ENCODE data around the gene LKAAEAR1. TPM values are rescaled to one million over a fixed set of nuclear protein-coding genes. Genes with fewer than 3 reads are reported as not detected.

LKAAEAR1 gene
- total and polyA plus RNA-seq, 2 of the 13 experiments (the other 11 are each of a cell fraction or from before 2014, with no cell fraction given): not detected

DNA sequence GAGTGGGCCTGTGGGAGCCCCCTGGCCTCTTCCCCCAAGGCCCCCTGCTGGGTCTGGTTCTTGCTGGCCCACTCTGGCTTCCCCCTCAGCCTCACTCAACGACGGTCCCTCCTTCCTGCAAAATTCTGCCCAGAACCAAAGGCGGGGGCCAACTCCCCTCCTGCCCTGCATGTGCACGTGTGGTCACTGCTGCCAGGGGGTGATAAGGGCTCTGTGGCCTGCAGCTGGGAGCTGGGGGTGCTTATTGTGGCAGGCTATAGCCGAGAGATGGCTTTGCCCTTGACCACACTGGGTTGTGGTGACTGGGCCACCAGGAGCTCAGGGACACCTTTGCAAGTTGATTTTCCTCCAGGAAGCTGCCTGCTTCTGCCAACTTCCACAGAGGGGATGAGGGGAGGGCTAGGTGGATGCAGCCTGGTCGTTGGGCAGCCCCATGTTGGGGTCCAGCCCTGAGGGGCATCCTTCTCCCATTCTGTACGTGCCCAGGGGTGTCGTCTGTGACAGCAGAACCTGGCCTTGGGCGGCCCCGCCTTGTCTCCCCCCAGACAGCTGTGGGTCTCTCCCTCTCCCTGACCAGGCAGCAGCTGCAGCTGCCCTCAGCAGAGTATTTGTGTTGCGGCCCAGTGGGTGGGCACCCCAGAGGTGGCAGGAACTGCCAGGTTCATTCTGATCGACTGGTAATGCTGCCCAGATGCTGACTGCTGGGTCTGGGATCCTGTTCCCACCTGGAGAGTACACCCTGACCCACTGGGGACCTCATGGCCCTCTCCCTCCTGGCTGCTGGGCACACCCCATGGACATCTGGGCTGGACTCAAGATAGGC, 15.6 kb downstream of the LKAAEAR1 start:
- H3K79me2 ChIP-seq (ENCODE audit: insufficient read depth, low read length): no peaks in the 10 kb centered on the region
- DNase-seq (ENCODE audit: low spot score) (no peak), FAIRE-seq (no peak), ATAC-seq (no peak)
- in situ Hi-C loops (cut with HindIII; ENCODE audit: extremely low pct_ligation_motif_present, low pct_unique_long_range_greater_than_20kb): no loop called here
- H4K20me1 ChIP-seq (ENCODE audit: insufficient read depth, low read length): peaks cover 3% of the 10 kb centered on the region; the same call in 1 of the 2 replicates
- no peaks in the 10 kb centered on the region for H3K36me3 ChIP-seq (replicated peaks in 1 of 2; ENCODE audit: control insufficient read depth in 1 of 2, insufficient read depth in 2 of 2, low read length in 2 of 2)
- 32% methylated on average over 10 of the region's 12 CpGs for WGBS (ENCODE audit: low lambda C conversion rate)
- peaks cover 3 to 11% of the 10 kb centered on the region in 2 experiments; a peak in 2 of 5 replicates for H3K27me3 ChIP-seq (ENCODE audit: control insufficient read depth in 1 of 2, insufficient read depth in 2 of 2, low read length in 2 of 2)
- no peak overlapping the region for H3K27ac ChIP-seq (ENCODE audit: extremely low read length, insufficient read depth, low read length)
- no peaks in the 10 kb centered on the region for H3K9me3 ChIP-seq (ENCODE audit: low read length)
- BruUV-seq (replicated peaks): no TSS peak
- intact Hi-C loops (cut with micrococcal nuclease; ENCODE audit: unreplicated experiment): loop anchor here (2.0 kb wide), 1 partner anchor 14 kb away; no protein-coding TSS in a partner anchor
- H3K4me1 ChIP-seq (ENCODE audit: insufficient read depth, low read length): peaks cover 47% of the 10 kb centered on the region
- H3K9ac ChIP-seq (ENCODE audit: insufficient read depth, low read depth, low read length): no peak overlapping the region
- H2AFZ ChIP-seq (ENCODE audit: low read length): no peak overlapping the region
- no peak overlapping the region for H3K4me2 ChIP-seq (ENCODE audit: low read depth, low read length)
- ChIA-PET POLR2A (interaction anchor here (1.0 to 1.9 kb wide), 2 partner anchors 14 to 18 kb away, joined by 3 to 8 read pairs; no protein-coding TSS in a partner anchor), CTCF (ENCODE audit: low intra/inter-chr PET ratio, low total read pairs) (interaction anchor here (1.3 to 1.6 kb wide), 3 partner anchors 14 to 531 kb away, joined by 3 to 13 read pairs (median 4); partner anchors contain the start of gene PTK6)
- no peak overlapping the region for H3K4me3 ChIP-seq (replicated peaks in 1 of 3; ENCODE audit: insufficient read depth in 1 of 3, low read depth in 2 of 3, low read length in 3 of 3)
- TF ChIP-seq THYN1 (CRISPR knock-in tag; IDR thresholded peaks at IDR 0.05; ENCODE audit: borderline replicate concordance, low read depth) (no peak), ZNF333 (CRISPR knock-in tag; IDR thresholded peaks at IDR 0.05; ENCODE audit: borderline replicate concordance) (0 out of 2 replicates have a peak, but pooled peaks have one; percentile 7), AHR (CRISPR knock-in tag; IDR thresholded peaks at IDR 0.05) (no peak), ZNF20 (CRISPR knock-in tag; IDR thresholded peaks at IDR 0.05) (no peak), FOXO1 (CRISPR knock-in tag; IDR thresholded peaks at IDR 0.05) (no peak), ZNF296 (CRISPR knock-in tag; conservative IDR thresholded peaks at IDR 0.05) (peak; percentile 68; the same call in 1 of the 2 replicates), MIXL1 (CRISPR knock-in tag; IDR thresholded peaks at IDR 0.05) (no peak), ERF (CRISPR knock-in tag; IDR thresholded peaks at IDR 0.05) (no peak), ZNF230 (CRISPR knock-in tag; IDR thresholded peaks at IDR 0.05) (no peak), ZFP37 (CRISPR knock-in tag; IDR thresholded peaks at IDR 0.05; ENCODE audit: borderline replicate concordance) (no peak)
- TF ChIP-seq, protein P1, sequence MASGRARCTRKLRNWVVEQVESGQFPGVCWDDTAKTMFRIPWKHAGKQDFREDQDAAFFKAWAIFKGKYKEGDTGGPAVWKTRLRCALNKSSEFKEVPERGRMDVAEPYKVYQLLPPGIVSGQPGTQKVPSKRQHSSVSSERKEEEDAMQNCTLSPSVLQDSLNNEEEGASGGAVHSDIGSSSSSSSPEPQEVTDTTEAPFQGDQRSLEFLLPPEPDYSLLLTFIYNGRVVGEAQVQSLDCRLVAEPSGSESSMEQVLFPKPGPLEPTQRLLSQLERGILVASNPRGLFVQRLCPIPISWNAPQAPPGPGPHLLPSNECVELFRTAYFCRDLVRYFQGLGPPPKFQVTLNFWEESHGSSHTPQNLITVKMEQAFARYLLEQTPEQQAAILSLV (CRISPR knock-in tag; IDR thresholded peaks at IDR 0.05; ENCODE audit: borderline replicate concordance): no peak
- TF ChIP-seq, protein P2, sequence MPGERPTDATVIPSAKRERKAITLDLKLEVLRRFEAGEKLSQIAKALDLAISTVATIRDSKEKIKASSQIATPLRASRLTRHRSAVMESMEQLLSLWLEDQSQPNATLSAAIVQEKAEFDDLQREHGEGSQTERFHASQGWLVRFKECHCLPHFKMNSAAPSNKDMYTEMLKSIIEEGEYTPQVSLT (CRISPR knock-in tag; IDR thresholded peaks at IDR 0.05; ENCODE audit: borderline replicate concordance, low read depth): no peak
- TF ChIP-seq, protein P3, sequence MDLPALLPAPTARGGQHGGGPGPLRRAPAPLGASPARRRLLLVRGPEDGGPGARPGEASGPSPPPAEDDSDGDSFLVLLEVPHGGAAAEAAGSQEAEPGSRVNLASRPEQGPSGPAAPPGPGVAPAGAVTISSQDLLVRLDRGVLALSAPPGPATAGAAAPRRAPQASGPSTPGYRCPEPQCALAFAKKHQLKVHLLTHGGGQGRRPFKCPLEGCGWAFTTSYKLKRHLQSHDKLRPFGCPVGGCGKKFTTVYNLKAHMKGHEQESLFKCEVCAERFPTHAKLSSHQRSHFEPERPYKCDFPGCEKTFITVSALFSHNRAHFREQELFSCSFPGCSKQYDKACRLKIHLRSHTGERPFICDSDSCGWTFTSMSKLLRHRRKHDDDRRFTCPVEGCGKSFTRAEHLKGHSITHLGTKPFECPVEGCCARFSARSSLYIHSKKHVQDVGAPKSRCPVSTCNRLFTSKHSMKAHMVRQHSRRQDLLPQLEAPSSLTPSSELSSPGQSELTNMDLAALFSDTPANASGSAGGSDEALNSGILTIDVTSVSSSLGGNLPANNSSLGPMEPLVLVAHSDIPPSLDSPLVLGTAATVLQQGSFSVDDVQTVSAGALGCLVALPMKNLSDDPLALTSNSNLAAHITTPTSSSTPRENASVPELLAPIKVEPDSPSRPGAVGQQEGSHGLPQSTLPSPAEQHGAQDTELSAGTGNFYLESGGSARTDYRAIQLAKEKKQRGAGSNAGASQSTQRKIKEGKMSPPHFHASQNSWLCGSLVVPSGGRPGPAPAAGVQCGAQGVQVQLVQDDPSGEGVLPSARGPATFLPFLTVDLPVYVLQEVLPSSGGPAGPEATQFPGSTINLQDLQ (CRISPR knock-in tag; IDR thresholded peaks at IDR 0.05): no peak
- TF ChIP-seq, protein P4, sequence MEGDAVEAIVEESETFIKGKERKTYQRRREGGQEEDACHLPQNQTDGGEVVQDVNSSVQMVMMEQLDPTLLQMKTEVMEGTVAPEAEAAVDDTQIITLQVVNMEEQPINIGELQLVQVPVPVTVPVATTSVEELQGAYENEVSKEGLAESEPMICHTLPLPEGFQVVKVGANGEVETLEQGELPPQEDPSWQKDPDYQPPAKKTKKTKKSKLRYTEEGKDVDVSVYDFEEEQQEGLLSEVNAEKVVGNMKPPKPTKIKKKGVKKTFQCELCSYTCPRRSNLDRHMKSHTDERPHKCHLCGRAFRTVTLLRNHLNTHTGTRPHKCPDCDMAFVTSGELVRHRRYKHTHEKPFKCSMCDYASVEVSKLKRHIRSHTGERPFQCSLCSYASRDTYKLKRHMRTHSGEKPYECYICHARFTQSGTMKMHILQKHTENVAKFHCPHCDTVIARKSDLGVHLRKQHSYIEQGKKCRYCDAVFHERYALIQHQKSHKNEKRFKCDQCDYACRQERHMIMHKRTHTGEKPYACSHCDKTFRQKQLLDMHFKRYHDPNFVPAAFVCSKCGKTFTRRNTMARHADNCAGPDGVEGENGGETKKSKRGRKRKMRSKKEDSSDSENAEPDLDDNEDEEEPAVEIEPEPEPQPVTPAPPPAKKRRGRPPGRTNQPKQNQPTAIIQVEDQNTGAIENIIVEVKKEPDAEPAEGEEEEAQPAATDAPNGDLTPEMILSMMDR (CRISPR knock-in tag; IDR thresholded peaks at IDR 0.05): peak; percentile 2; the same call in 1 of the 2 replicates
- TF ChIP-seq, protein P5, sequence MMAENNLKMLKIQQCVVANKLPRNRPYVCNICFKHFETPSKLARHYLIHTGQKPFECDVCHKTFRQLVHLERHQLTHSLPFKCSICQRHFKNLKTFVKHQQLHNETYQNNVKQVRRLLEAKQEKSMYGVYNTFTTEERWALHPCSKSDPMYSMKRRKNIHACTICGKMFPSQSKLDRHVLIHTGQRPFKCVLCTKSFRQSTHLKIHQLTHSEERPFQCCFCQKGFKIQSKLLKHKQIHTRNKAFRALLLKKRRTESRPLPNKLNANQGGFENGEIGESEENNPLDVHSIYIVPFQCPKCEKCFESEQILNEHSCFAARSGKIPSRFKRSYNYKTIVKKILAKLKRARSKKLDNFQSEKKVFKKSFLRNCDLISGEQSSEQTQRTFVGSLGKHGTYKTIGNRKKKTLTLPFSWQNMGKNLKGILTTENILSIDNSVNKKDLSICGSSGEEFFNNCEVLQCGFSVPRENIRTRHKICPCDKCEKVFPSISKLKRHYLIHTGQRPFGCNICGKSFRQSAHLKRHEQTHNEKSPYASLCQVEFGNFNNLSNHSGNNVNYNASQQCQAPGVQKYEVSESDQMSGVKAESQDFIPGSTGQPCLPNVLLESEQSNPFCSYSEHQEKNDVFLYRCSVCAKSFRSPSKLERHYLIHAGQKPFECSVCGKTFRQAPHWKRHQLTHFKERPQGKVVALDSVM (CRISPR knock-in tag; IDR thresholded peaks at IDR 0.05): no peak

Measured in HepG2 (cell line).